ENCODE results near the gene TMEM212.

- TF ChIP-seq CTCF (IDR thresholded peaks at IDR 0.05) (peak; percentile 59), EZH2phosphoT487 (IDR thresholded peaks at IDR 0.05) (no peak)
Measured at GRCh38 chr3:171867981-171868380, 24.8 kb downstream of the TMEM212 start.

All from neural progenitor cell (in vitro differentiated cells).